CD4-positive, CD25-positive, alpha-beta regulatory T cell (primary cell): Measurements from ENCODE around the gene PTPN7. TPM values are rescaled to one million over a fixed set of nuclear protein-coding genes. Genes with fewer than 3 reads are reported as not detected.
"Not testable (repeated sequence)": the region's sequence is repeated elsewhere in the genome, so short reads cannot be mapped to it uniquely, and the experiment has no call there.

Source experiments
- ATAC-seq, 2 donors: fragments of 150-1000 bp; cut with Tn5 transposase; one replicate each; pipeline ENCODE4 v1.10.0; 2021; ENCODE audit warnings: low read depth in 2 of 2, moderate number of reproducible peaks in 2 of 2, moderate library complexity in 1 of 2
- DNase-seq, 3 donors: peaks; one replicate each; pipeline versions ENCODE4 v3.0.0 to v3.0.0-alpha.2; 2012 to 2022; ENCODE audit warnings: mixed read lengths in 1 of 3
- H3K27ac ChIP-seq: one replicate; pipeline ENCODE4 v1.7.0; 2013; ENCODE audit warnings: mild to moderate bottlenecking, low read length; ENCODE audit not compliant: insufficient read depth, poor library complexity, severe bottlenecking
- H3K27me3 ChIP-seq: one replicate; pipeline ENCODE4 v1.7.0; 2013; ENCODE audit warnings: low read length; ENCODE audit not compliant: control insufficient read depth, insufficient read depth
- H3K36me3 ChIP-seq: one replicate; pipeline ENCODE4 v1.7.0; 2013; ENCODE audit warnings: mild to moderate bottlenecking, low read length, moderate library complexity; ENCODE audit not compliant: control insufficient read depth, insufficient read depth
- H3K4me1 ChIP-seq: 2 replicates; pipeline ENCODE4 v1.7.0; 2013; ENCODE audit warnings: mild to moderate bottlenecking, low read length; ENCODE audit not compliant: insufficient read depth, control insufficient read depth, poor library complexity, severe bottlenecking
- H3K4me3 ChIP-seq: one replicate; pipeline ENCODE4 v1.7.0; 2013; ENCODE audit warnings: low read depth, mild to moderate bottlenecking, low read length, moderate library complexity
- H3K9me3 ChIP-seq, 2 experiments: 1 replicate in 1 of 2; 2 replicates in 1 of 2; pipeline ENCODE4 v1.7.0; 2013; ENCODE audit warnings: low read length in 2 of 2, mild to moderate bottlenecking in 1 of 2, moderate library complexity in 1 of 2; ENCODE audit not compliant: control insufficient read depth in 2 of 2
- H3K27ac Mint-ChIP-seq, 3 donors: one replicate each; pipeline ENCODE4 v1.8.0; 2020 to 2022; ENCODE audit warnings: mild to moderate bottlenecking in 3 of 3, mixed read lengths in 3 of 3, moderate library complexity in 2 of 3
- H3K27me3 Mint-ChIP-seq: one replicate; pipeline ENCODE4 v1.8.0; 2022; ENCODE audit warnings: mild to moderate bottlenecking, mixed read lengths
- H3K36me3 Mint-ChIP-seq: one replicate; pipeline ENCODE4 v1.8.0; 2020; ENCODE audit warnings: mixed read lengths
- H3K4me1 Mint-ChIP-seq, 4 donors: one replicate each; pipeline ENCODE4 v1.8.0; 2020 to 2022; ENCODE audit warnings: mixed read lengths in 4 of 4, mild to moderate bottlenecking in 1 of 4
- H3K4me3 Mint-ChIP-seq, 4 donors: one replicate each; pipeline ENCODE4 v1.8.0; 2020 to 2022; ENCODE audit warnings: mild to moderate bottlenecking in 4 of 4, mixed read lengths in 4 of 4, moderate library complexity in 3 of 4
- H3K9me3 Mint-ChIP-seq, 7 donors: one replicate each; pipeline ENCODE4 v1.8.0; 2020 to 2022; ENCODE audit warnings: mixed read lengths in 7 of 7, mild to moderate bottlenecking in 3 of 7, moderate library complexity in 2 of 7
- polyA plus RNA-seq, 4 donors: library from polyadenylated mRNA; unstranded; fragments of 300-500 nt; fragmentation: Illumina TruSeq; gene quantifications; one replicate each; pipeline ENCODE4 v1.2.3, GENCODE V29; 2021
- total RNA-seq: library from RNA; stranded (reverse); gene quantifications from one replicate; pipeline ENCODE4 v1.2.3, GENCODE V29; 2022

The PTPN7 gene
- total and polyA plus RNA-seq, 5 donors from 2014 or later: 57.5 to 124 (median 78.0) TPM

DNA sequence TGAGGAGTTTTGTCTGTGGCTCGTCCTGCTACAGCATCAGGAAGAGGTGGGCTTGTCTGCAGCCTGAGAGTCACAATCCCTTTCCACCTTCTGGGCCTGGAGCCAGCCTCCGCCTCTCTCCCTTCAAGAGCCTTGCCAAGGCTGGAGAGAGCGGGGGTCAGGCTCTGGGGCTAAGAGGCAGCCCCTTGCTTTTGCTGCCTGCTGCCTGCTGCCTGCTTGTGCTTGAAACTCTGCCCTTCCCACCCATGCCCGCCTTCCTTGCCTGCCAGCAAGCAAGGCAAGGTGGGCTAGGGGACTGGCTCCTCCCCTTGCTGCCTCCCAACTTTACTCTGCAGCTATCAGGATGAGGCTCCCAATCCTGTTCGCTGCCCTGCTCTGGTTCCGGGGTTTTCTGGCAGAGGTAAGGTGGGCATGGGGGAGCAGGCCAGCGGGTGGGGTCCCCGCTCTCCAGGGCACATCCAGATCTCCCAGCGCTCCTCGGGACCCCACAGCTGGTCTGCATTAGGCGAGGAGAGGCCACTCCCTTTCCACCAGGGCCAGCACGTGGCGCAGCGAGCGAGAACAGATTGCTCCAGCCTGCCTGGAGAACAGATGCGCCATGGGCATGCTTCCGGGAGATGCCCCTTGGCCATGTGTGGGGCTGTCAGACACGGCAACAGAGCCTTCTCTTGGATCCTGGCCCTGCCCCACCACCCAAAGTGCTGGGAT lies 7.5 kb upstream of the PTPN7 start:
- Mint-ChIP-seq H3K36me3 (no peaks in the 10 kb centered on the region), H3K27ac (peak overlapping the region in 1 of 3 donors; percentile 56), H3K4me1 (peaks cover 0 to 43% (median 18%) of the 10 kb centered on the region in 4 donors), H3K9me3 (no peaks in the 10 kb centered on the region), H3K4me3 (peak overlapping the region in 1 of 4 donors; percentile 60), H3K27me3 (no peaks in the 10 kb centered on the region)
- Histone ChIP-seq H3K4me1 (peaks cover 34% of the 10 kb centered on the region), H3K9me3 (no peaks in the 10 kb centered on the region), H3K27me3 (no peaks in the 10 kb centered on the region), H3K36me3 (no peaks in the 10 kb centered on the region), H3K27ac (no peak overlapping the region), H3K4me3 (no peak overlapping the region)
- no peak for DNase-seq
- no peak for ATAC-seq

DNA sequence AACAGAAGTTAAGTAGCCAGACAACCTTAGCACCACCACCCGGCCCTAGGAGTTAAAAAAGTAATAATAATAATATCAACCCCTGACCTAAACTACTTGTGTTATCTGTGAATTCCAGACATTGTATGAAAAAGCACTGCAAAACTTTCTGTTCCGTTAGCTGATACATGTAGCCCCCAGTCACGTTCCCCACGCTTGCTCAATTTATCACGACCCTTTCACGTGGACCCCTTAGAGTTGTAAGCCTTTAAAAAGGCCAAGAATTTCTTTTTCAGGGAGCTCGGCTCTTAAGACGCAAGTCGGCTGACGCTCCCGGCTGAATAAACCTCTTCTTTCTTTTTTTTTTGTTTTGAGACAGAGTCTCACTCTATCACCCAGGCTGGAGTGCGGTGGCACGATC lies 6.7 kb upstream of the PTPN7 start:
- H3K4me3 ChIP-seq, H3K9me3 Mint-ChIP-seq, H3K36me3 ChIP-seq, H3K27me3 ChIP-seq, H3K27me3 Mint-ChIP-seq, H3K27ac ChIP-seq, H3K9me3 ChIP-seq, H3K36me3 Mint-ChIP-seq, DNase-seq, ATAC-seq: not testable (repeated sequence)
- Mint-ChIP-seq H3K4me1 (peaks cover 0 to 51% (median 24%) of the 10 kb centered on the region in 4 donors), H3K27ac (peak overlapping the region; percentile 56 to 68 (median 58)), H3K4me3 (peak overlapping the region in 1 of 4 donors; percentile 60)
- peaks cover 42% of the 10 kb centered on the region for H3K4me1 ChIP-seq

DNA sequence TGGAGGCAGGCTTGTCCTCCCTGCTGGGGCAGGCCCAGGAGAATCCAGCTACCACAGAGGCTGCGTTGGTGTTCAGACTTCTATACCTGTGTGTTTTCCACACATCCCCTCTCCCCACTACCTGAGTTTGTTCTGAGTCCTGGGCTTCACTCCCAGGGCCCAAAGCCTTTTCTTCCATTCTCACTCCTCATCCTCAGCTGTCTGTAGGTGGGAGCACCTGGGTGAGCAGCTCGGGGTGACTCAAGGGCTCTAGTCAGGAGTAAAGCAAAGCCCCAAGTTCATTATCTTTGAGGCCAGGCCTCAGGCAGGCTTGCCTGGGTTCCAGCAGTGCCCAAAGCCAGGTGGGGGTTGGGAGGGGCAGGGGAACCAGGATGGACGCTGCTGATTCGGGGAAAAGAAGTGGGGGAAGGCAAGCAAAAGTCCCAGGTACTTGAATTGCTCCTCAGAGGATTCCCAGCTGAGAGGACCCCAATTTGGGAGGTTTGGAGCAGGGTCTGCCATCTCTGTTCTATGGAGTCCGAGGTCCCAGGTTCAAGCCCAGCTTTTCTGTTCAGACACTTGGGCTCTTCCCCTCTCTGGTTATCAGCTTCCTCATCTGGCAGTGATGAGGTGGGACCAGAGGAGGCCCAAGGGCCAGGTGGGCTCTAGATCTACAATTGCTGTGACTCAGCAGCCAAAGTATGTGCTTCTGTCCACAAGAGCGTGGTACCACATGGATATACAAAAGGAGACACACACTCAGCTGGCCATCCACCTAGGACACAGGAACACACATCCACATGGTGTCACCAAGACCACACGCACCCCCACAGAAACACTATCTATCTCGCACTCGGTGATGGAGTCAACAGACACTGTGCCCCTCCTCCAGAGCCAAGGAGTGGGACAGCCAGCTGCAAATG lies 5.8 kb upstream of the PTPN7 start:
- Histone ChIP-seq H3K9me3 (no peaks in the 10 kb centered on the region), H3K4me1 (peaks cover 51% of the 10 kb centered on the region), H3K27me3 (no peaks in the 10 kb centered on the region), H3K27ac (peak overlapping the region; percentile 62), H3K4me3 (no peak overlapping the region), H3K36me3 (no peaks in the 10 kb centered on the region)
- Mint-ChIP-seq H3K4me1 (peaks cover 0 to 59% (median 29%) of the 10 kb centered on the region in 4 donors), H3K27ac (peak overlapping the region; percentile 42 to 90 (median 60)), H3K36me3 (no peaks in the 10 kb centered on the region), H3K4me3 (peak overlapping the region in 2 of 4 donors; percentile 34 to 70), H3K9me3 (no peaks in the 10 kb centered on the region), H3K27me3 (no peaks in the 10 kb centered on the region)
- no peak for DNase-seq
- ATAC-seq: no peak

DNA sequence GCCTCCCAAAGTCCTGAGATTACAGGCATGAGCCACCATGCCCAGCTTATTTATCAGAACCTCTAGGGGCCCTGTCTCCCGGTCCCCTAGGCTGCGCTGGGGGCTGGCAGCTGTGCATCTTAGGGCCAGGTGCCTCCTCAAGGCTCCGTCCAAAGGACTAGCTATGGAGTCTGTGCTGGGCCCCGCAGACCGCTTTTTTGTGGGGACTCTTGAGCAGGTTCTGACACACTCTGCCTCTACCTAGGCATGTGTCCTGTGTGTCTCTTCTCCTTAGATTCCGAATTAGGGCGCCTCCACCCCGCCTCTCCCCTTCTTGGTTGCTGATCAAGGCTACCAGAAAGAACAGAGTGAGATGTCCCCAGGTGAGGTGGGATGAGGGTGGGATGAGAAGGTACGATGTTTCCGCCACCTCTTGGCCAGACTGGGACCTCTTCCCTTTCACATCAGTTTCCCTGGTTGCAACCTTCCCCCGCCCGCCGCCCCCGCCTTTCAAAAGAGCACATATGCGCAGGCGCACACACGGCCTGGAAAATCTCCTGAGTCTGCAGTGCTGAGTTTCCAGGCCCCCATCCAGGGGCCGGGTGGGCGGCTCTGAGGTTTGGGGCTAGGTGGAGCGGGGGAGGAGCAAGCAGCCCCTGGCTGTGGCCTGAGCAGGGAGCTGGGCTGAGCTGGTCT lies 5.0 kb upstream of the PTPN7 start:
- Histone ChIP-seq H3K27ac (peak overlapping the region; percentile 62), H3K4me3 (peak overlapping the region; percentile 34), H3K4me1 (peaks cover 59% of the 10 kb centered on the region), H3K27me3 (no peaks in the 10 kb centered on the region), H3K9me3 (no peaks in the 10 kb centered on the region), H3K36me3 (no peaks in the 10 kb centered on the region)
- no peak for DNase-seq
- Mint-ChIP-seq H3K27me3 (peaks cover 4% of the 10 kb centered on the region), H3K4me1 (peaks cover 0 to 67% (median 33%) of the 10 kb centered on the region in 4 donors), H3K4me3 (peak overlapping the region; percentile 70 to 90 (median 78)), H3K27ac (peak overlapping the region; percentile 82 to 96 (median 90)), H3K36me3 (no peaks in the 10 kb centered on the region), H3K9me3 (no peaks in the 10 kb centered on the region)
- ATAC-seq: no peak

DNA sequence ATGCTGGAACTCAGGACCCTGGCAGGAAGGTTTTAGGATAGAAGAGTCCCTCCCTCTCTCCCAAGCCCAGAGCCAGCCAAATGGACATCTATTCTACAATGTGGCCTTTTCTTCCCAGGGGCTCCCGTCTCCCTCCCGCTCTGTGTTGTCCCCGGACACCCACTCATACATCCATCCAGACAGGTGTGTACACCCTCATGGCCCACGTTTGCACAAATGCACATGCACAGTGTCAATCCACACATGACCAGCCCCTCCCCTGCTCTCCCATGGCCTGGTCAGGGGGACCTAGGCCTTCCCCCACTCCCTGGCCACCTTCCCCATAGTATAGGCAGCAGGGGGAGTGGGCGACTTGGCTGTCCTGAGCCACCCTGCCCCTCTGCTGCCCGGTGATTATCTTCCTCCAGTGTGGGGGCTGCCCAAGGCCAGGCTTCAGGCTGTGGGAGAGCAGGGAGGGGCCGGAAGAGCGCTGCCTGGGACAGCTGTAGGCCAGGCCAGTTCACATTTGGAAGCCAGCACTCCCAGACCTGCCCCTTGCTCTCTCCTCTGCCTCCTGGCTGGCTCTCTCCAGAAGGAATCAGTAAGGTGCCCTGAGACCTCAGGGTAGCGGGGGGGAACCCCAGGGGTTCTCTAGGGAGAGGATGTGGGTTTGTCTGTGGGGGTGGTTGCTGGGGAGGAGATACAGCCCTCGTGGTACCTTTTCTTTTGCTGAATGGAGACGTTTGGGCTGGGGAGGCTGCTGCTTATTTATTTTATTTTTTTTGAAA lies 4.1 kb upstream of the PTPN7 start:
- peaks cover 4% of the 10 kb centered on the region for H3K27me3 Mint-ChIP-seq
- H3K36me3 Mint-ChIP-seq: peaks cover 2% of the 10 kb centered on the region

DNA sequence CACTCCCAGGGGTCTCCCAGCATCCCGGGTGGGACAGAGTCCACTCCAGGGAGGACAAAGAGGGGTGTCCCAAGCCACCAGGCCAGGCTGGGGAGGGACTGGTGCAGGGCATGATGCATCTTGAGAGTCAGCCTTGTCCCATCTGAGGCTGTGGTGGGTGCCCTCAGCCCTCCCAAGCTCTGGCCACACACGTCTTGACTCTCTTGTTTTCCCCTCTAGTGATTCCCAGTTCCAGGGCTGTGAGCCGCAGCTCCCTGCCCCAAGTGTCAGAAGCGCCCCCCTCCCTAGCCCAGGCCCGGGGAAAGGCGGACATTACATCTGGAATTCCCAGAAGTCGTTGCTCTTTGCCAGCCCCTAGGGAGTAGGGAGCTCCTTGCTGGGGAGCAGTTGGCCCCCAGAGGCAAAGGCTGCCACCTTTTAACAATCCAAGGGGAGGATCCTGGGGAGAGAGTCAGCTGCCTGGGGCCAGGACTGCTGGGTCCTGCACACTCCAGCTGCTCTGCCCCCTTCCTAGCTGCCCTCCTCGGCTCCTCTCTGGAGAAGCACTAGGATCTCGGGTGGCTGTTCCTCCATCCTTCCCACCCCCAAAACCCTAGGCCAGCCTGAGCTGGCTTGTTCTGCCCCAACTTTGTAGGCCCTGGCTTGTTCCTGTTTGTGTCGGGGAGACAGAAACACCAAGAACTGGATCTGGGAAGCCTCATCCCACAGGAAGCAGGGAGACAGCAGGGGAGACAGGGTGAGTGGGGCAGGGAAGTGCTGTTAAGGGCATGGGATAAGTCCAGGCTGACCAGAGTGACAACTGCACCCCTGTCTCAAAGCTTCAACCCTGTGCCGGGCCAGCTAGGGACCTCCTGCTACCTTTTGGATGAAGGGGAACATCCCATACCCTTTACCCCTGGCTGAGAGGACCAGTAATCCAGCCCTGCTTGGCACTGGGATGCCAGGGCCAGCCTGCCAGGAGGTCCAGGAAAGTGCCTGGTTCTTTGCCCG lies 3.2 kb upstream of the PTPN7 start:
- no peaks in the 10 kb centered on the region for H3K9me3 Mint-ChIP-seq
- peak overlapping the region; percentile 61 for H3K4me3 ChIP-seq
- peaks cover 4% of the 10 kb centered on the region for H3K27me3 Mint-ChIP-seq
- H3K4me1 Mint-ChIP-seq: peaks cover 0 to 86% (median 45%) of the 10 kb centered on the region in 4 donors
- H3K27ac Mint-ChIP-seq: peak overlapping the region in 2 of 3 donors; percentile 90 to 96
- ATAC-seq: no peak
- peak overlapping the region; percentile 54 to 98 (median 94) for H3K4me3 Mint-ChIP-seq
- peaks cover 77% of the 10 kb centered on the region for H3K4me1 ChIP-seq
- DNase-seq: no peak
- H3K36me3 ChIP-seq: no peaks in the 10 kb centered on the region
- H3K9me3 ChIP-seq: no peaks in the 10 kb centered on the region
- peaks cover 3% of the 10 kb centered on the region for H3K36me3 Mint-ChIP-seq
- H3K27me3 ChIP-seq: no peaks in the 10 kb centered on the region
- H3K27ac ChIP-seq: peak overlapping the region; percentile 93

More for the DNA sequence above, 4.1 kb upstream of the PTPN7 start:
- Mint-ChIP-seq H3K27ac (peak overlapping the region; percentile 90 to 96 (median 94)), H3K4me3 (peak overlapping the region; percentile 70 to 90 (median 78)), H3K4me1 (peaks cover 0 to 77% (median 38%) of the 10 kb centered on the region in 4 donors), H3K9me3 (no peaks in the 10 kb centered on the region)
- H3K4me3 ChIP-seq: peak overlapping the region; percentile 7
- ATAC-seq (peak; percentile 81 to 84), DNase-seq (peak; percentile 72 to 89 (median 87))
- peaks cover 68% of the 10 kb centered on the region for H3K4me1 ChIP-seq
- no peaks in the 10 kb centered on the region for H3K27me3 ChIP-seq
- H3K36me3 ChIP-seq: no peaks in the 10 kb centered on the region
- no peaks in the 10 kb centered on the region for H3K9me3 ChIP-seq
- H3K27ac ChIP-seq: peak overlapping the region; percentile 62
